Cerebellar cortex (tissue), 1 donor: ENCODE measurements around the gene ID4.

Source experiments
- DNase-seq: peaks from one replicate; pipeline ENCODE4 v3.0.0-alpha.2; 2015; ENCODE audit warnings: low spot score

Gene ID4

GRCh38 chr6:19836799-19837510 lies at the start of gene ID4:
Gene ID4 (plus strand): TSS chr6:19837370. CDS start chr6:19837755, 385 bp downstream.
- peak; percentile 87 for DNase-seq

GRCh38 chr6:19788686-19789085 lies 48.5 kb upstream of the ID4 start:
- no peak for DNase-seq

- DNase-seq = no peak
Observed at GRCh38 chr6:19789100-19789803, 47.9 kb upstream of the ID4 start.

- no peak for DNase-seq
Observed at GRCh38 chr6:19791267-19791666, 45.9 kb upstream of the ID4 start.

GRCh38 chr6:19795211-19795610 lies 42.0 kb upstream of the ID4 start:
- no peak for DNase-seq

GRCh38 chr6:19796452-19796851 lies 40.7 kb upstream of the ID4 start:
- DNase-seq = no peak

GRCh38 chr6:19798362-19798761 lies 38.8 kb upstream of the ID4 start:
- DNase-seq = no peak

GRCh38 chr6:19802656-19803055 lies 34.5 kb upstream of the ID4 start:
- no peak for DNase-seq

GRCh38 chr6:19803331-19804204 lies 33.6 kb upstream of the ID4 start:
- DNase-seq = no peak

GRCh38 chr6:19804205-19805128 lies 32.7 kb upstream of the ID4 start:
- peak; percentile 88 for DNase-seq

- peak; percentile 42 for DNase-seq
Observed at GRCh38 chr6:19805129-19805481, 32.1 kb upstream of the ID4 start.

- DNase-seq = no peak
Observed at GRCh38 chr6:19806971-19807396, 30.2 kb upstream of the ID4 start.

GRCh38 chr6:19811397-19812079 lies 25.6 kb upstream of the ID4 start:
- no peak for DNase-seq

GRCh38 chr6:19812512-19813119 lies 24.6 kb upstream of the ID4 start:
- DNase-seq = peak; percentile 53

- DNase-seq = no peak
Observed at GRCh38 chr6:19818805-19819204, 18.4 kb upstream of the ID4 start.

GRCh38 chr6:19824058-19824807 lies 12.9 kb upstream of the ID4 start:
- DNase-seq = no peak

- DNase-seq = no peak
Observed at GRCh38 chr6:19827247-19827646, 9.9 kb upstream of the ID4 start.

GRCh38 chr6:19827903-19828302 lies 9.3 kb upstream of the ID4 start:
- no peak for DNase-seq

GRCh38 chr6:19830171-19830570 lies 7.0 kb upstream of the ID4 start:
- DNase-seq = no peak

- DNase-seq = no peak
Observed at GRCh38 chr6:19831358-19831757, 5.8 kb upstream of the ID4 start.
